ENCODE measurements around the gene PLSCR3.

- no peak for TF ChIP-seq POLR2A (IDR thresholded peaks at IDR 0.05)
- TF ChIP-seq, protein P1, sequence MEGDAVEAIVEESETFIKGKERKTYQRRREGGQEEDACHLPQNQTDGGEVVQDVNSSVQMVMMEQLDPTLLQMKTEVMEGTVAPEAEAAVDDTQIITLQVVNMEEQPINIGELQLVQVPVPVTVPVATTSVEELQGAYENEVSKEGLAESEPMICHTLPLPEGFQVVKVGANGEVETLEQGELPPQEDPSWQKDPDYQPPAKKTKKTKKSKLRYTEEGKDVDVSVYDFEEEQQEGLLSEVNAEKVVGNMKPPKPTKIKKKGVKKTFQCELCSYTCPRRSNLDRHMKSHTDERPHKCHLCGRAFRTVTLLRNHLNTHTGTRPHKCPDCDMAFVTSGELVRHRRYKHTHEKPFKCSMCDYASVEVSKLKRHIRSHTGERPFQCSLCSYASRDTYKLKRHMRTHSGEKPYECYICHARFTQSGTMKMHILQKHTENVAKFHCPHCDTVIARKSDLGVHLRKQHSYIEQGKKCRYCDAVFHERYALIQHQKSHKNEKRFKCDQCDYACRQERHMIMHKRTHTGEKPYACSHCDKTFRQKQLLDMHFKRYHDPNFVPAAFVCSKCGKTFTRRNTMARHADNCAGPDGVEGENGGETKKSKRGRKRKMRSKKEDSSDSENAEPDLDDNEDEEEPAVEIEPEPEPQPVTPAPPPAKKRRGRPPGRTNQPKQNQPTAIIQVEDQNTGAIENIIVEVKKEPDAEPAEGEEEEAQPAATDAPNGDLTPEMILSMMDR (IDR thresholded peaks at IDR 0.05 in 8 of 11, conservative IDR thresholded peaks at IDR 0.05 in 3 of 11) = no peak
- no peak for TF ChIP-seq POLR2AphosphoS5 (IDR thresholded peaks at IDR 0.05)
Measured at GRCh38 chr17:7352910-7353635, 41.3 kb downstream of the PLSCR3 start.
